Measurements from ENCODE around the gene RNASE8.
A peak's percentile ranks its signal among the peaks of the same experiment; 100 is the strongest.

The RNASE8 gene

GRCh38 chr14:21093769-21094681 lies 36.4 kb downstream of the RNASE8 start:
- DNase-seq = no peak

- no peak for DNase-seq
Measured at GRCh38 chr14:21095430-21096205, 38.0 kb downstream of the RNASE8 start.

- no peak for DNase-seq
Measured at GRCh38 chr14:21096438-21096837, 38.8 kb downstream of the RNASE8 start.

- DNase-seq = no peak
Measured at GRCh38 chr14:21096978-21097635, 39.5 kb downstream of the RNASE8 start.

GRCh38 chr14:21097636-21098075 lies 40.0 kb downstream of the RNASE8 start:
- DNase-seq = no peak

- peak; percentile 25 for DNase-seq
Measured at GRCh38 chr14:21098076-21098891, 40.7 kb downstream of the RNASE8 start, which contains the start of gene ZNF219. TSS of gene ZNF219 (minus strand) at chr14:21098655. CDS start at chr14:21093591, 5,064 bp downstream.

- DNase-seq = no peak
Measured at GRCh38 chr14:21098892-21099595, 41.4 kb downstream of the RNASE8 start.

- no peak for DNase-seq
Measured at GRCh38 chr14:21099596-21099985, 42.0 kb downstream of the RNASE8 start.

GRCh38 chr14:21100931-21101330 lies 43.3 kb downstream of the RNASE8 start, which contains the start of gene TMEM253:
TSS of gene TMEM253 (plus strand) at chr14:21101066. CDS start at chr14:21101344, 278 bp downstream.
- DNase-seq = no peak

GRCh38 chr14:21101802-21102413 lies 44.3 kb downstream of the RNASE8 start:
- no peak for DNase-seq

- no peak for DNase-seq
Measured at GRCh38 chr14:21102521-21103410, 45.1 kb downstream of the RNASE8 start.

GRCh38 chr14:21103411-21103709 lies 45.7 kb downstream of the RNASE8 start:
- DNase-seq = no peak

- DNase-seq = peak; percentile 93
Measured at GRCh38 chr14:21103710-21104447, 46.3 kb downstream of the RNASE8 start.

- peak; percentile 55 for DNase-seq
Measured at GRCh38 chr14:21104448-21105060, 46.9 kb downstream of the RNASE8 start.

GRCh38 chr14:21105095-21105494 lies 47.5 kb downstream of the RNASE8 start:
- DNase-seq = no peak

GRCh38 chr14:21106176-21106497 lies 48.5 kb downstream of the RNASE8 start:
- DNase-seq = no peak

GRCh38 chr14:21106498-21107282 lies 49.1 kb downstream of the RNASE8 start:
- DNase-seq = peak; percentile 78

GRCh38 chr14:21107283-21107800 lies 49.7 kb downstream of the RNASE8 start:
- DNase-seq = no peak
